Activated CD4-positive, alpha-beta T cell treated with anti-CD3 and anti-CD28 coated beads, Interleukin-2, amount 50 U/mL, for 48 hours (primary cell): ENCODE results near the gene GID8.

Experiments used
- DNase-seq, 2 experiments: peaks; one replicate each; pipeline ENCODE4 v3.0.0-alpha.2; 2020

GID8 gene

DNA sequence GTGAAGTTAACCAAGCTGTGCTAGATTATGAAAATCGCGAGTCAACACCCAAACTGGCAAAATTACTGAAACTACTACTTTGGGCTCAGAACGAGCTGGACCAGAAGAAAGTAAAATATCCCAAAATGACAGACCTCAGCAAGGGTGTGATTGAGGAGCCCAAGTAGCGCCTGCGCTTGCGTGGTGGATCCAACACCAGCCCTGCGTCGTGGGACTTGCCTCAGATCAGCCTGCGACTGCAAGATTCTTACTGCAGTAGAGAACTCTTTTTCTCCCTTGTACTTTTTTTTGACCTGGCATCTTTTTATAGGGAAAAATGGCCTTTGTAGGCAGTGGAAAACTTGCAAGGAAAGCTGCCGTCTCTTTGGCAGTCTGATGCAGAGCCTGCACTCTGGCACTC is 6.8 kb downstream of the GID8 start:
- DNase-seq, result no peak

GRCh38 chr20:62945771-62946339 is 7.9 kb downstream of the GID8 start:
- no peak for DNase-seq

- DNase-seq, result no peak
Measured at GRCh38 chr20:62946918-62947317, 9.0 kb downstream of the GID8 start.

- DNase-seq, result no peak
Measured at GRCh38 chr20:62947532-62948300, 9.8 kb downstream of the GID8 start.

- DNase-seq, result no peak
Measured at GRCh38 chr20:62949153-62949821, 11.3 kb downstream of the GID8 start.

DNA sequence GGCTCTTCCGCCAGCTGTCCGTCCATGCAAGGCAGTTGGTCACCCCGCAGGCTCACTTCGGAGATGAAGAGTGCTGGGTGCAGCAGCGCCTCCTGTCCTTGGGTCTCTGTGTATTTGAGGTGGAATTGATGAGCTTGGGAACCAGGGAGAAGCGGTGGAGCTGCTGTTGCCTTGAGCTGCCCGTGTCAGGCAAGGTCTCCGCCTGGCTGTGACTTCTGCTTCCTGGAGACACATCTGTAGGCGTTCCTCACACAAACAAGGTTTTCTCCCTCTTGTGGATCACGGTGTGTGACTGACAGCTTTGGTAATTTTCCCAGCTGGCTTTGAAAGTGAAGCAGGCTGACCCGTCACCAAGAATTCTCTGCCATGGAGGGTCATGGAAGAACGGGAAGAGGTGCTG is 12.0 kb downstream of the GID8 start:
- no peak for DNase-seq

DNA sequence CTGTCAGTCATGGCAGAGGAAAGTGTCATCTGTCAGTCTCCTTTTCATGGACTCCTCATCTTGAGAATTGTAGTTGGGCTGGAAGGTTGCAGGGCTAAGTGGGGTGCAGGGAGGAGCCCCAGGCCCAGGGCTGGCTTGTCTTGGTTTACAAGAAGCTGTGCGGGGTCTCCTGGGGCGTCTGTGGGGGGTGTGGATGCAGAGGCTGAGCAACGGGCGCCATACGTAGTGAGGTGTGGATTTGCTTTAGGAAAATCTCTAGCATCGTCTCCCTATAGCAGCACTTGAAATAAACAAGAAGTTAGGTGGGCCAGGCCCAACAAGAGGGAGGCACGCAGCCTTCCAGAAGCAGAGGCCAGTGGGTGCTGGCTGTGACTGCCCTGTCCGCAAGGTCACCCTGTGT is 12.8 kb downstream of the GID8 start:
- no peak for DNase-seq

DNA sequence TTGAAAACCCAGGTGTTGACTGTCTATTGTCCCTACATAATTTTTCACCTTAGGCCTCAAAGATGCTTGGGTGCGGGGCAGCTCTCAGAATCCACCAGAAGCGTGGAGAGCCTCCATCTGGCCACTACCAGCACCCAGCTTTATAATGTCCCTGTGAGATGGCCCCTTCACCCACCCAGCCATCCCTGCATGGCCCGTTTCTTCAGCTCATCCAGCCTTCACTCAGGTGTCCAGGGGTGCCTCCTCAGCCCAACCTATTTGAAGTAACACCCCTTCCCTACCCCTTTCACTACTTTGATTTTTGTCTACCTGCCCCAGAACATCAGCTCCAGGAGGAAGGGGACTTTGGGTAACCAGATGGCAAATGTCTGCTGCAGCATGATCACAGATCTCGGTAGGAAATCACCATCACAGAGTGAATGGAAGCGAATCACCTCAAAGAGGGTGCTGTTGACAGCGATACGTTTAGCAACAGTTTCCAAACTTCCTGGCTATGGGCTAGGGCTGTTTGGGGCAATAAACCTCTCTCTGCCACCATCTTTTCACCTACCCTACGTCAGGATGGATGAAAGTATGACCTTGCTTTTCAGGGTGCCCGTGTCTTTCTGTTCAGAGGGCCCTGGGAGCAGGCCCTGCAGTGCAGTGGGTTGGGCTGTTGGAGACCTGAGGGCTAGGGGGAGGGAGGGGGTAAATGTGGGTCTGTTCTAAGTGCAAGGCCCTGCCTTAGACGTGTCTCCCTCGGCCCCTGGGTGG is 13.4 kb downstream of the GID8 start:
- DNase-seq, result no peak

GRCh38 chr20:62951896-62952372 is 14.0 kb downstream of the GID8 start:
- no peak for DNase-seq

- DNase-seq, result peak; percentile 43 to 51
Measured at GRCh38 chr20:62952373-62952967, 14.5 kb downstream of the GID8 start, which contains the start of gene SLC17A9. TSS of gene SLC17A9 (plus strand) at chr20:62952709. CDS start at chr20:62952831, 122 bp downstream.

- peak in 1 of 2 experiments; percentile 16 for DNase-seq
Measured at GRCh38 chr20:62952968-62953838, 15.3 kb downstream of the GID8 start.

DNA sequence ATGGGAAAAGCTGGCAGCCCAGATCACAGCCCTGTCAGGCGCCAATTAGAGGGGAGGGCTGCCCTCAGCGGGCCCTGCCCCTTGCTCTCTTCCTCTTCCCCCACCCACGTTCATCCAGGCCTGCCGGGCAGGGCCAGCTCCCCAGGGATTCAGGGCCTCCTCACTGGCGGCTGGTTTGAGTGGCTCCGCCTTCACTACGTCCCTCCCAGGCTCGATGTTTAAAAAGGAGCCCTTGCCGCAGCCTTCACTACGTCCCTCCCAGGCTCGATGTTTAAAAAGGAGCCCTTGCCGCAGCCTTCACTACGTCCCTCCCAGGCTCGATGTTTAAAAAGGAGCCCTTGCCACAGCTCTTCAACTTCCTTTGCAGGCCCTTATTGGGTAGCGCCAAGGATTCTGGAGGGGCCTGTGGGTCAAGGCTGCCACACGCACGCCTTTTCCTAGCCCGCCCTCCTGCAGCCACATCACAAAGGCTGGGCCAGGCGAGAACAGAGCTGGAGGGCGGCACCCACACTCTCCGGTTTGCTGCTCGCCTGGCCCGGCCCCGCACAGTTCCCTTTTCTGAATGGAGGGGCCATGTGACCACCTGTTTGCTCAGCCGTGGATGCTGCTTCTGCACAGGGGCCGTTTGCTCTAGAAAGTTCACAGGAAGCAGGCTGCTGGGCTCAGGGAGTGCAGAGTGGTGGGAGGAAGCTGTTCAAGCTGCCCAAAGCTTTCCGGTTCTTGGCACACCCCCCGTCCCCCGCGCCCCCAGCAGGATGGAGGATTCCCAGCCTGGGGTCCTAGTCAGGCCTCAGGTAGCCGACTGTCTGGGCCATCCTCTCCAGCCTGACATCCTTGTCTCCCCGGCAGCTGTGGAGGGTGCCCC is 16.1 kb downstream of the GID8 start:
- peak; percentile 54 to 66 for DNase-seq

- no peak for DNase-seq
Measured at GRCh38 chr20:62955519-62956386, 17.8 kb downstream of the GID8 start.

- DNase-seq, result no peak
Measured at GRCh38 chr20:62956387-62957135, 18.6 kb downstream of the GID8 start.

GRCh38 chr20:62957136-62958117 is 19.5 kb downstream of the GID8 start:
- no peak for DNase-seq

DNA sequence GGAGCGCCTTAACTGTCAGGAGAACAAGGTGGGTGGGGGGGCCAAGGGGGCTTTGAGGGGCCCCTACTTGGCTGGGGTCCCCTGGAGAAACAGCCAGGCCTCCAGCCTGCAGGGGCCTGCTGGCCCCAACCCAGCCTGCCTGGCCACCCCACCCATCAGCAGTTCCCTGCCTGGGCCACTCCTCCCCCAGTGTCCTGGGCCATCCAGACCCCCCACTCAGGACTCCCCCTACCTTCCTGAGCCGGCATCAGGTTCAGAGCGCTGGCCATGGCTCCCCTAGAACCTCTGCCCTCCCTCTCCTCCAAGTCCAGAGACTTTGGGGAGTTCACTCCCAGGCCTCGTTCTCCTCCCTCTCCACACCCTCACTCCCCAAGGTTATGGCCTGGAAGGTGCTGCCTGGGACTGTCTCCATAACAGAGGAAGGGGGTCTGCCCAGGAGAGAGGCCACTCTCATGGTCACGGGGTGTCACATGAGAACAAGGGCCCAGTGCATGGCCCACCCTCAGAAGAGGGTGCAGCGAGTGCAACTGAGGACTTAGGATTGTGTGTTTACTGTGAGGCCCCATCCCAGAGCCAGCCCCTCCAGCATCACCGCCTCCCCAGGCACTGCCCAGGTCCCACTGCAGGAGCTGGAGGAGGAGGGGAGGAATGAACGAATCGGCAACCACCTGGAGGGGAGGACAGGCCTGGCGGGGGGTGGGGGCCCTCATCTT is 20.6 kb downstream of the GID8 start:
- no peak for DNase-seq
